Upper lobe of left lung (tissue), 4 donors: ENCODE data around the gene ANKRD35.

ENCODE experiments used
- EP300 ChIP-seq, 4 donors: sonication (generic); formaldehyde crosslinking; IDR thresholded peaks; one replicate each; pipeline ENCODE4 v1.5.1; 2017; ENCODE audit warnings: antibody characterized with exemption in 4 of 4, control low read depth in 2 of 4
- POLR2A ChIP-seq, 4 donors: fragments of 450-650 bp; IDR thresholded peaks; one replicate each; pipeline ENCODE4 v1.5.1; 2016 to 2017; ENCODE audit warnings: antibody characterized with exemption in 4 of 4, mild to moderate bottlenecking in 2 of 4
- POLR2AphosphoS5 ChIP-seq, 2 donors: sonication (generic); formaldehyde crosslinking; IDR thresholded peaks; one replicate each; pipeline ENCODE4 v1.5.1; 2017; ENCODE audit warnings: antibody characterized with exemption in 2 of 2
- TF ChIP-seq, protein P1 (sequence below), 6 experiments: fragments of 450-650 bp in 4 of 6; fragments of 200-600 bp in 2 of 6; sonication (generic) in 2 of 6; IDR thresholded peaks; one replicate each; pipeline ENCODE4 v1.5.1; 2016 to 2019; ENCODE audit warnings: antibody characterized with exemption in 6 of 6

- TF ChIP-seq, protein P1, sequence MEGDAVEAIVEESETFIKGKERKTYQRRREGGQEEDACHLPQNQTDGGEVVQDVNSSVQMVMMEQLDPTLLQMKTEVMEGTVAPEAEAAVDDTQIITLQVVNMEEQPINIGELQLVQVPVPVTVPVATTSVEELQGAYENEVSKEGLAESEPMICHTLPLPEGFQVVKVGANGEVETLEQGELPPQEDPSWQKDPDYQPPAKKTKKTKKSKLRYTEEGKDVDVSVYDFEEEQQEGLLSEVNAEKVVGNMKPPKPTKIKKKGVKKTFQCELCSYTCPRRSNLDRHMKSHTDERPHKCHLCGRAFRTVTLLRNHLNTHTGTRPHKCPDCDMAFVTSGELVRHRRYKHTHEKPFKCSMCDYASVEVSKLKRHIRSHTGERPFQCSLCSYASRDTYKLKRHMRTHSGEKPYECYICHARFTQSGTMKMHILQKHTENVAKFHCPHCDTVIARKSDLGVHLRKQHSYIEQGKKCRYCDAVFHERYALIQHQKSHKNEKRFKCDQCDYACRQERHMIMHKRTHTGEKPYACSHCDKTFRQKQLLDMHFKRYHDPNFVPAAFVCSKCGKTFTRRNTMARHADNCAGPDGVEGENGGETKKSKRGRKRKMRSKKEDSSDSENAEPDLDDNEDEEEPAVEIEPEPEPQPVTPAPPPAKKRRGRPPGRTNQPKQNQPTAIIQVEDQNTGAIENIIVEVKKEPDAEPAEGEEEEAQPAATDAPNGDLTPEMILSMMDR (IDR thresholded peaks at IDR 0.05) = no peak
- no peak for TF ChIP-seq POLR2AphosphoS5 (IDR thresholded peaks at IDR 0.05)
- TF ChIP-seq POLR2A (IDR thresholded peaks at IDR 0.05) = no peak
- TF ChIP-seq EP300 (IDR thresholded peaks at IDR 0.05) = no peak
Measured at GRCh38 chr1:145887631-145888030, 2.0 kb upstream of the ANKRD35 start.
